Chondrocyte (in vitro differentiated cells): Measurements from ENCODE around the gene PCBP2. TPM values are rescaled to one million over a fixed set of nuclear protein-coding genes. Genes with fewer than 3 reads are reported as not detected.

ENCODE experiments used
- DNase-seq: peaks from one replicate; pipeline ENCODE4 v3.0.0; 2021; ENCODE audit warnings: mixed read lengths, low spot score
- H3K27ac Mint-ChIP-seq: one replicate; pipeline ENCODE4 v1.8.0; 2021; ENCODE audit warnings: mild to moderate bottlenecking, moderate library complexity, mixed read lengths; ENCODE audit not compliant: unreplicated experiment
- H3K27me3 Mint-ChIP-seq: 2 replicates; pipeline ENCODE4 v1.8.0; 2021; ENCODE audit warnings: low read depth, mixed read lengths
- H3K36me3 Mint-ChIP-seq: 2 replicates; pipeline ENCODE4 v1.8.0; 2021; ENCODE audit warnings: low read depth, mixed read lengths
- H3K4me1 Mint-ChIP-seq: 2 replicates; pipeline ENCODE4 v1.8.0; 2021; ENCODE audit warnings: low read depth, mild to moderate bottlenecking, mixed read lengths
- H3K4me3 Mint-ChIP-seq: one replicate; pipeline ENCODE4 v1.8.0; 2021; ENCODE audit warnings: mild to moderate bottlenecking, moderate library complexity, mixed read lengths; ENCODE audit not compliant: unreplicated experiment
- H3K9me3 Mint-ChIP-seq: 2 replicates; pipeline ENCODE4 v1.8.0; 2021; ENCODE audit warnings: low read depth, mixed read lengths
- CTCF ChIP-seq: fragments of 200-600 bp; sonication (generic); IDR thresholded peaks from 2 replicates; pipeline ENCODE4 v1.5.0; 2021; ENCODE audit warnings: antibody characterized with exemption, mild to moderate bottlenecking, moderate library complexity
- total RNA-seq: library from RNA; stranded (reverse); gene quantifications from 3 replicates; pipeline ENCODE4 v1.2.1, GENCODE V29; 2021

The PCBP2 gene
- total RNA-seq, 1 donor from 2014 or later = 611 TPM

- no peak overlapping the region for H3K4me3 Mint-ChIP-seq
- H3K27me3 Mint-ChIP-seq = no peaks in the 10 kb centered on the region
- peak overlapping the region; percentile 17 for H3K27ac Mint-ChIP-seq
- no peak for TF ChIP-seq CTCF
- peaks cover 14% of the 10 kb centered on the region for H3K36me3 Mint-ChIP-seq
- peaks cover 31% of the 10 kb centered on the region for H3K4me1 Mint-ChIP-seq
- no peak for DNase-seq
- no peaks in the 10 kb centered on the region for H3K9me3 Mint-ChIP-seq
Measured at GRCh38 chr12:53510181-53510812, 58.4 kb downstream of the PCBP2 start.

GRCh38 chr12:53513712-53514410 lies 62.0 kb downstream of the PCBP2 start:
- H3K27ac Mint-ChIP-seq = no peak overlapping the region
- H3K9me3 Mint-ChIP-seq = no peaks in the 10 kb centered on the region
- no peak for TF ChIP-seq CTCF
- peaks cover 7% of the 10 kb centered on the region for H3K4me1 Mint-ChIP-seq
- no peaks in the 10 kb centered on the region for H3K27me3 Mint-ChIP-seq
- H3K36me3 Mint-ChIP-seq = peaks cover 25% of the 10 kb centered on the region
- DNase-seq = no peak
- H3K4me3 Mint-ChIP-seq = no peak overlapping the region

- no peak for TF ChIP-seq CTCF
- DNase-seq = no peak
- H3K9me3 Mint-ChIP-seq = no peaks in the 10 kb centered on the region
- H3K4me3 Mint-ChIP-seq = no peak overlapping the region
- H3K27me3 Mint-ChIP-seq = no peaks in the 10 kb centered on the region
- peaks cover 7% of the 10 kb centered on the region for H3K4me1 Mint-ChIP-seq
- H3K27ac Mint-ChIP-seq = no peak overlapping the region
- H3K36me3 Mint-ChIP-seq = peaks cover 25% of the 10 kb centered on the region
Measured at GRCh38 chr12:53514628-53515290, 62.9 kb downstream of the PCBP2 start.

- H3K9me3 Mint-ChIP-seq = no peaks in the 10 kb centered on the region
- peaks cover 7% of the 10 kb centered on the region for H3K4me1 Mint-ChIP-seq
Measured at GRCh38 chr12:53515291-53515680, 63.4 kb downstream of the PCBP2 start.

More at GRCh38 chr12:53515291-53515680, 63.4 kb downstream of the PCBP2 start:
- H3K27ac Mint-ChIP-seq = no peak overlapping the region
- H3K36me3 Mint-ChIP-seq = peaks cover 27% of the 10 kb centered on the region
- DNase-seq = no peak
- no peak for TF ChIP-seq CTCF
- H3K4me3 Mint-ChIP-seq = no peak overlapping the region
- H3K27me3 Mint-ChIP-seq = no peaks in the 10 kb centered on the region
